H9 (cell line): Measurements from ENCODE around the gene CNGA2. TPM values are rescaled to one million over a fixed set of nuclear protein-coding genes. Genes with fewer than 3 reads are reported as not detected.

ENCODE experiments used
- DNase-seq: peaks from one replicate; pipeline ENCODE4 v3.0.0-alpha.2; 2017
- H2AFZ ChIP-seq: one replicate; pipeline ENCODE4 v1.6.1; 2013; ENCODE audit warnings: mild to moderate bottlenecking, low read length, control low read depth, moderate library complexity
- H2AK5ac ChIP-seq: 2 replicates; pipeline ENCODE4 v1.6.1; 2013; ENCODE audit warnings: low read length, control low read depth, mixed read lengths; ENCODE audit not compliant: insufficient read length
- H2BK120ac ChIP-seq: one replicate; pipeline ENCODE4 v1.6.1; 2013; ENCODE audit warnings: low read depth, mild to moderate bottlenecking, low read length, control low read depth, inconsistent platforms; ENCODE audit not compliant: poor library complexity, severe bottlenecking
- H2BK12ac ChIP-seq: 2 replicates; pipeline ENCODE4 v1.6.1; 2013; ENCODE audit warnings: low read length, control low read depth, mixed read lengths, low read depth; ENCODE audit not compliant: insufficient read length
- H2BK15ac ChIP-seq: 2 replicates; pipeline ENCODE4 v1.6.1; 2013; ENCODE audit warnings: low read depth, low read length, control low read depth
- H2BK20ac ChIP-seq: one replicate; pipeline ENCODE4 v1.6.1; 2013; ENCODE audit warnings: low read depth, mild to moderate bottlenecking, low read length, control low read depth, inconsistent platforms; ENCODE audit not compliant: poor library complexity, severe bottlenecking
- H2BK5ac ChIP-seq: 2 replicates; pipeline ENCODE4 v1.6.1; 2013; ENCODE audit warnings: low read length, control low read depth, mixed read lengths; ENCODE audit not compliant: insufficient read length
- H3K14ac ChIP-seq: 2 replicates; pipeline ENCODE4 v1.6.1; 2013; ENCODE audit warnings: low read length, control low read depth; ENCODE audit not compliant: insufficient read depth
- H3K18ac ChIP-seq: 2 replicates; pipeline ENCODE4 v1.6.1; 2013; ENCODE audit warnings: low read depth, mild to moderate bottlenecking, mixed read lengths, low read length, control low read depth; ENCODE audit not compliant: insufficient read length
- H3K23ac ChIP-seq: 2 replicates; pipeline ENCODE4 v1.6.1; 2013; ENCODE audit warnings: low read length, control low read depth, mixed read lengths, low read depth; ENCODE audit not compliant: insufficient read length
- H3K23me2 ChIP-seq: 2 replicates; pipeline ENCODE4 v1.6.1; 2013; ENCODE audit warnings: low read depth, mild to moderate bottlenecking, mixed read lengths, low read length, control low read depth; ENCODE audit not compliant: insufficient read length, poor library complexity, severe bottlenecking
- H3K27ac ChIP-seq: 2 replicates; pipeline ENCODE4 v1.5.1; 2013; ENCODE audit warnings: low read length, control low read depth, mixed read lengths, low read depth; ENCODE audit not compliant: insufficient read length
- H3K27me3 ChIP-seq: 2 replicates; pipeline ENCODE4 v1.6.1; 2013; ENCODE audit warnings: low read length, control low read depth, inconsistent platforms; ENCODE audit not compliant: insufficient read depth
- H3K4ac ChIP-seq: 2 replicates; pipeline ENCODE4 v1.6.1; 2013; ENCODE audit warnings: low read depth, mild to moderate bottlenecking, control low read depth, inconsistent platforms, low read length, moderate library complexity
- H3K4me1 ChIP-seq: 2 replicates; pipeline ENCODE4 v1.6.1; 2013; ENCODE audit warnings: low read length, control low read depth, inconsistent platforms; ENCODE audit not compliant: insufficient read depth
- H3K4me2 ChIP-seq: 2 replicates; pipeline ENCODE4 v1.6.1; 2013; ENCODE audit warnings: low read length, control low read depth, mixed read lengths; ENCODE audit not compliant: insufficient read length, insufficient read depth
- H3K56ac ChIP-seq: 2 replicates; pipeline ENCODE4 v1.6.1; 2013; ENCODE audit warnings: low read depth, mild to moderate bottlenecking, mixed read lengths, low read length, control low read depth; ENCODE audit not compliant: insufficient read length
- H3K79me1 ChIP-seq: 2 replicates; pipeline ENCODE4 v1.6.1; 2013; ENCODE audit warnings: low read depth, mild to moderate bottlenecking, moderate library complexity, low read length, control low read depth, inconsistent platforms; ENCODE audit not compliant: insufficient read depth, poor library complexity, severe bottlenecking
- H3K79me2 ChIP-seq: 2 replicates; pipeline ENCODE4 v1.6.1; 2013; ENCODE audit warnings: low read length, control low read depth, inconsistent platforms; ENCODE audit not compliant: insufficient read depth
- H3K9ac ChIP-seq: 2 replicates; pipeline ENCODE4 v1.6.1; 2013; ENCODE audit warnings: low read length, control low read depth, mixed read lengths; ENCODE audit not compliant: insufficient read length; ENCODE audit errors: extremely low read depth
- H3K9me3 ChIP-seq: one replicate; pipeline ENCODE4 v1.6.1; 2013; ENCODE audit warnings: low read depth, low read length, inconsistent platforms; ENCODE audit not compliant: control insufficient read depth
- H3T11ph ChIP-seq: one replicate; pipeline ENCODE4 v1.6.1; 2013; ENCODE audit warnings: mild to moderate bottlenecking, low read length, control low read depth, inconsistent platforms
- H4K20me1 ChIP-seq: one replicate; pipeline ENCODE4 v1.6.1; 2013; ENCODE audit not compliant: control insufficient read depth, insufficient read length, insufficient read depth
- H4K5ac ChIP-seq: 2 replicates; pipeline ENCODE4 v1.6.1; 2013; ENCODE audit warnings: low read depth, mild to moderate bottlenecking, mixed read lengths, low read length, control low read depth; ENCODE audit not compliant: insufficient read length
- H4K8ac ChIP-seq: replicated peaks from 2 replicates; pipeline ENCODE4 v1.6.1; 2013; ENCODE audit warnings: low read length, control low read depth, mixed read lengths, low read depth; ENCODE audit not compliant: insufficient read length
- H4K91ac ChIP-seq: 2 replicates; pipeline ENCODE4 v1.6.1; 2013; ENCODE audit warnings: low read depth, mild to moderate bottlenecking, moderate library complexity, mixed read lengths, low read length, control low read depth; ENCODE audit not compliant: insufficient read length
- H3K27ac Mint-ChIP-seq, 3 experiments: 2 replicates in 2 of 3; 3 replicates in 1 of 3; pipeline ENCODE4 v1.8.0; 2020 to 2021; ENCODE audit warnings: mixed read lengths in 3 of 3, mild to moderate bottlenecking in 1 of 3, moderate library complexity in 1 of 3
- H3K27me3 Mint-ChIP-seq: 2 replicates; pipeline ENCODE4 v1.8.0; 2021; ENCODE audit warnings: low read depth, mild to moderate bottlenecking, moderate library complexity, mixed read lengths
- H3K36me3 Mint-ChIP-seq, 3 experiments: 2 replicates in 2 of 3; 3 replicates in 1 of 3; pipeline ENCODE4 v1.8.0; 2020 to 2021; ENCODE audit warnings: low read depth in 3 of 3, mixed read lengths in 3 of 3; ENCODE audit not compliant: insufficient read depth in 1 of 3
- H3K4me1 Mint-ChIP-seq, 2 experiments: 2 replicates each; pipeline ENCODE4 v1.8.0; 2020; ENCODE audit warnings: mixed read lengths in 2 of 2
- H3K4me3 Mint-ChIP-seq, 2 experiments: 2 replicates in 1 of 2; 3 replicates in 1 of 2; pipeline ENCODE4 v1.8.0; 2020 to 2021; ENCODE audit warnings: mild to moderate bottlenecking in 2 of 2, mixed read lengths in 2 of 2, moderate library complexity in 1 of 2
- H3K9me3 Mint-ChIP-seq, 2 experiments: 2 replicates in 1 of 2; 3 replicates in 1 of 2; pipeline ENCODE4 v1.8.0; 2020; ENCODE audit warnings: mild to moderate bottlenecking in 2 of 2, mixed read lengths in 2 of 2, moderate library complexity in 1 of 2
- WGBS: extraction: QIAGEN DNeasy Blood & Tissue Kit; methylation state at CpG from one replicate; pipeline ENCODE4 v1.1.7; 2013; ENCODE audit warnings: missing lambda C conversion rate, low lambda C conversion rate, mixed read lengths; ENCODE audit not compliant: insufficient read length; ENCODE audit errors: extremely low coverage; 5-methylcytosine and 5-hydroxymethylcytosine counted together
- total RNA-seq: library from RNA; stranded (reverse); gene quantifications from 2 replicates; pipeline ENCODE4 v1.2.1, GENCODE V29; 2021
- TF ChIP-seq, protein P1 (sequence below): fragments of 200-600 bp; sonication (generic); conservative IDR thresholded peaks from 3 replicates; pipeline ENCODE4 v1.8.0; 2021; ENCODE audit warnings: antibody characterized with exemption, mild to moderate bottlenecking

Gene CNGA2
- total RNA-seq, 1 experiment from 2014 or later, result not detected

DNA sequence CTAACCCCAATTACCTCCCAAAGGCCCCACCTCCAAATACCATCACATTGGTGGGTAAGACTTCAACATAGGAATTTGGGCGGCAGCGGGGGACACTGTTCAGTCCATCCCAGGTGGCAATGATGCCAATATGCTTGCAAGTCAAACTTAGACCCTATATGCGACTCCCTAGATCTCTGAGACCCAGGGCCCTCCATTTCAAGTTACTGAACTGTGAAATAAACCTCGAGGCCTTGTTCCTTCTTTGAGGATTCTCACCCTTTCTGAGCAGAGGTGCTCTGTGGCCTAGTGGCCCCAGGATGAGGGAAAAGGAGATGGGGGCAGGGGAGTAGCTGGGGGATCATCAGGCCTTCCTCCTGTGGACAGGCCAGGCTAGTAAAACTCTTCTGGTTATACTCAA lies 44.7 kb downstream of the CNGA2 start:
- Mint-ChIP-seq H3K4me1 (peaks cover 9 to 10% of the 10 kb centered on the region in 2 experiments), H3K4me3 (no peak overlapping the region), H3K9me3 (peaks cover 66 to 76% of the 10 kb centered on the region in 2 experiments), H3K27ac (no peak overlapping the region), H3K36me3 (peaks cover 4 to 9% (median 5%) of the 10 kb centered on the region in 3 experiments; a peak in 4 of 7 replicates), H3K27me3 (peaks cover 7% of the 10 kb centered on the region)
- H2AK5ac ChIP-seq, result no peak overlapping the region
- H3K4me1 ChIP-seq, result peaks cover 3% of the 10 kb centered on the region; the same call in 1 of the 2 replicates
- H3K79me2 ChIP-seq, result no peaks in the 10 kb centered on the region
- WGBS, result no CpG with 5 or more reads among the region's 4 CpGs
- H3K23me2 ChIP-seq, result no peaks in the 10 kb centered on the region
- no peak overlapping the region for H2BK5ac ChIP-seq
- peaks cover 56% of the 10 kb centered on the region for H3K9me3 ChIP-seq
- TF ChIP-seq, protein P1, sequence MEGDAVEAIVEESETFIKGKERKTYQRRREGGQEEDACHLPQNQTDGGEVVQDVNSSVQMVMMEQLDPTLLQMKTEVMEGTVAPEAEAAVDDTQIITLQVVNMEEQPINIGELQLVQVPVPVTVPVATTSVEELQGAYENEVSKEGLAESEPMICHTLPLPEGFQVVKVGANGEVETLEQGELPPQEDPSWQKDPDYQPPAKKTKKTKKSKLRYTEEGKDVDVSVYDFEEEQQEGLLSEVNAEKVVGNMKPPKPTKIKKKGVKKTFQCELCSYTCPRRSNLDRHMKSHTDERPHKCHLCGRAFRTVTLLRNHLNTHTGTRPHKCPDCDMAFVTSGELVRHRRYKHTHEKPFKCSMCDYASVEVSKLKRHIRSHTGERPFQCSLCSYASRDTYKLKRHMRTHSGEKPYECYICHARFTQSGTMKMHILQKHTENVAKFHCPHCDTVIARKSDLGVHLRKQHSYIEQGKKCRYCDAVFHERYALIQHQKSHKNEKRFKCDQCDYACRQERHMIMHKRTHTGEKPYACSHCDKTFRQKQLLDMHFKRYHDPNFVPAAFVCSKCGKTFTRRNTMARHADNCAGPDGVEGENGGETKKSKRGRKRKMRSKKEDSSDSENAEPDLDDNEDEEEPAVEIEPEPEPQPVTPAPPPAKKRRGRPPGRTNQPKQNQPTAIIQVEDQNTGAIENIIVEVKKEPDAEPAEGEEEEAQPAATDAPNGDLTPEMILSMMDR, result no peak
- DNase-seq, result no peak
- H4K8ac ChIP-seq, result no peak overlapping the region
- no peak overlapping the region for H4K5ac ChIP-seq
- no peak overlapping the region for H2BK20ac ChIP-seq
- H2BK15ac ChIP-seq, result no peak overlapping the region
- H2BK120ac ChIP-seq, result no peak overlapping the region
- H3K18ac ChIP-seq, result no peak overlapping the region
- H4K20me1 ChIP-seq, result no peaks in the 10 kb centered on the region
- no peak overlapping the region for H3K27ac ChIP-seq
- H3K23ac ChIP-seq, result no peak overlapping the region
- H3K4ac ChIP-seq, result no peak overlapping the region
- no peak overlapping the region for H4K91ac ChIP-seq
- H2BK12ac ChIP-seq, result no peak overlapping the region
- no peak overlapping the region for H3K14ac ChIP-seq
- H2AFZ ChIP-seq, result no peak overlapping the region
- H3K56ac ChIP-seq, result no peak overlapping the region
- no peak overlapping the region for H3K4me2 ChIP-seq
- no peak overlapping the region for H3T11ph ChIP-seq
- H3K79me1 ChIP-seq, result no peaks in the 10 kb centered on the region
- no peaks in the 10 kb centered on the region for H3K27me3 ChIP-seq
- no peak overlapping the region for H3K9ac ChIP-seq
